PC-9 (cell line): Measurements from ENCODE around the gene HTT.

Experiments
- CTCF ChIP-seq: fragments of 200-600 bp; sonication (generic); conservative IDR thresholded peaks from 2 replicates; pipeline ENCODE4 v1.6.1; 2017; ENCODE audit warnings: mixed run types, antibody characterized with exemption, mild to moderate bottlenecking, moderate library complexity
- EZH2 ChIP-seq: fragments of 200-600 bp; sonication (generic); IDR thresholded peaks from 2 replicates; pipeline ENCODE4 v1.8.0; 2017; ENCODE audit warnings: antibody characterized with exemption, low read depth

- no peak for TF ChIP-seq CTCF
- no peak for TF ChIP-seq EZH2
These were observed 12.0 kb upstream of the HTT start for GRCh38 chr4:3062471-3062870.
